Activated CD4-positive, alpha-beta memory T cell treated with anti-CD3 and anti-CD28 coated beads, Interleukin-2, amount 10 ng/mL, durations not matched to agents 7 days and 5 days (primary cell): ENCODE results near the gene EHF. TPM values are rescaled to one million over a fixed set of nuclear protein-coding genes. Genes with fewer than 3 reads are reported as not detected.

Experiments used
- CTCF ChIA-PET: fragments of 350-600 bp; sonication (Branson Sonifier 250); formaldehyde crosslinking; loops from one replicate; lab custom pipeline; 2021; ENCODE audit warnings: antibody characterized with exemption, inconsistent platforms; lab: Charles Lee
- POLR2A ChIA-PET: fragments of 350-600 bp; sonication (Branson Sonifier 250); formaldehyde crosslinking; loops from one replicate; lab custom pipeline; 2021; ENCODE audit warnings: antibody characterized with exemption; lab: Charles Lee
- DNase-seq: peaks from one replicate; pipeline ENCODE4 v3.0.0-alpha.2; 2020
- H3K27ac Mint-ChIP-seq: one replicate; pipeline ENCODE4 v1.8.0; 2021; ENCODE audit warnings: mild to moderate bottlenecking, mixed read lengths
- H3K27me3 Mint-ChIP-seq: one replicate; pipeline ENCODE4 v1.8.0; 2021; ENCODE audit warnings: mixed read lengths
- H3K36me3 Mint-ChIP-seq: one replicate; pipeline ENCODE4 v1.8.0; 2021; ENCODE audit warnings: low read depth, mixed read lengths
- H3K4me1 Mint-ChIP-seq: one replicate; pipeline ENCODE4 v1.8.0; 2021; ENCODE audit warnings: mixed read lengths
- H3K4me3 Mint-ChIP-seq: one replicate; pipeline ENCODE4 v1.8.0; 2021; ENCODE audit warnings: mild to moderate bottlenecking, mixed read lengths
- H3K9me3 Mint-ChIP-seq: one replicate; pipeline ENCODE4 v1.8.0; 2021; ENCODE audit warnings: mixed read lengths
- total RNA-seq, 2 experiments: library from RNA; stranded (reverse); gene quantifications; one replicate each; pipeline ENCODE4 v1.2.3, GENCODE V29; 2021

EHF gene
- total RNA-seq, 2 experiments from 2014 or later, result not detected

DNA sequence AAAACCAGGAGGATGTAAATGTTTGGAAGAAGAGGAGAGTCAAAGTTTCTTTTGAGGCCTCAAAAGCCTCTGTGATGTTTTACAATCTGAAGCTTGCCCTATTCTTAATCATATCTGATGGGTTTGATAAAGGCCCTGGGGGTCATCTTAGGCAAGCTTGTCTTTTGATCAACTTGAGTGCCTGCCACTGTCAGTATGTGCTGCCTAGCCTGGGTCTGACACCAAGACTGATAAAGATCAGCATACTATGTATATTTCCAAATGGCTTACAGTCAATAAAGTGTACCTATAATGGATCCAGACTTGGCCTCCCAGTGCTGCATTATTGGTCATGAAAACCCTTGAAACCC is 12.7 kb downstream of the EHF start:
- peak overlapping the region; percentile 33 for H3K27ac Mint-ChIP-seq
- no peaks in the 10 kb centered on the region for H3K9me3 Mint-ChIP-seq
- POLR2A ChIA-PET, result interaction anchor here (1.8 kb wide), 1 partner anchor 16 kb away, joined by 7 read pairs; no protein-coding TSS in a partner anchor
- H3K4me1 Mint-ChIP-seq, result peaks cover 15% of the 10 kb centered on the region
- H3K36me3 Mint-ChIP-seq, result peaks cover 2% of the 10 kb centered on the region
- CTCF ChIA-PET, result interaction anchor here (2.4 kb wide), 1 partner anchor 17 kb away, joined by 10 read pairs; no protein-coding TSS in a partner anchor
- H3K4me3 Mint-ChIP-seq, result no peak overlapping the region
- H3K27me3 Mint-ChIP-seq, result peaks cover 24% of the 10 kb centered on the region
- no peak for DNase-seq

DNA sequence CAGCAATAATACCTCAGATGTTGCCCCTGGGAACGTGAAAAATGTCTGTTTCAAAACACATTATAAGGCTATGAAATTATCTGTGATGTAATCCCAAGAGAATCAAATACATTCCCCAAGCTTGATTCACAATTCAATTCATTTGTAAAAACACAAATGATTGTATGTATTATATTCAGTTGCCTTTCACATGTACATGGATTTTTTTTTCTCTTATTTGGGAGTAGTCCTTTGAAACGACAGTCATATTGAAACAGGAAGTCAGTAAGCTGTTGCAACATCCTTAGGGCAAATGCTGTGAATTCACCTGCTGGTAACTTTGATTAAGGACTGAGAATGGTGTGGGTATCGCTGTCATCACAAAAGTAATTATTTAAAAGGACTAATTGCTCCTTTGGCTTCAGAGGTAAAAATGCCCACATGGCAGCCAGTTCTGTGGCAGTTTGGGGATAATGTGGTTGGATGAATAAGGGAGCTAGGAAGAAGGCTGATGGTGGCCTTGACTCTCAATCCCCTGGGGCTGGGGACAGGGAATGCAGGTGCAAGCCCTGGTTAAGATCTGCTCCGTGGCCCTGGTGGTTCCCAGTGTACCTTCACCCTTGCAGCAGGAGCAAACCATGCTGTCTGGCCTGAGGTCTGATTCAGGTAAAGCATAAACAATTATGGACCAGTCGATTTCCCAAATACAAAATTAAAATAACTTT is 13.2 kb downstream of the EHF start:
- Mint-ChIP-seq H3K9me3 (no peaks in the 10 kb centered on the region), H3K27me3 (peaks cover 19% of the 10 kb centered on the region), H3K4me1 (peaks cover 15% of the 10 kb centered on the region), H3K36me3 (peaks cover 2% of the 10 kb centered on the region), H3K4me3 (no peak overlapping the region), H3K27ac (peak overlapping the region; percentile 33)
- ChIA-PET POLR2A (interaction anchor here (1.8 kb wide), 1 partner anchor 16 kb away, joined by 7 read pairs; no protein-coding TSS in a partner anchor), CTCF (interaction anchor here (2.4 kb wide), 1 partner anchor 16 kb away, joined by 10 read pairs; no protein-coding TSS in a partner anchor)
- DNase-seq, result no peak

DNA sequence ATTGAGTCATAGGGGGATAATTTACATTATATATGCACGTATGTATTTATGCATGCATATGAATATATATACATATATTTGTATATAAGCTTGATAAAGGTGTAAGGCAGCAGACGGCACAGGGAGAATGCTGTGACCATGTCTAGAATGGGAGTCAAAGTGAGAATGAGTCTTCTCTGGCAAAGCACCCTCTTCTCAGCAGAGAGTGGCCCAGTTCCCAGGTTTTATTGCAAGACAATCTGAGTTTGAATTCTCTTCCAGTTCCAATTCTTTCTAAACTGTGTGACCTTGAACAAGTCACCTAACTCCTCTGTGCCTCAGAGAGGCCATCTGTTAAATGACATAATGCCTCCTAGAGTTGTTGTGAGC is 13.8 kb downstream of the EHF start:
- DNase-seq, result no peak
- H3K9me3 Mint-ChIP-seq, result no peaks in the 10 kb centered on the region
- peaks cover 2% of the 10 kb centered on the region for H3K36me3 Mint-ChIP-seq
- H3K27ac Mint-ChIP-seq, result peak overlapping the region; percentile 33
- peaks cover 15% of the 10 kb centered on the region for H3K4me1 Mint-ChIP-seq
- H3K4me3 Mint-ChIP-seq, result no peak overlapping the region
- H3K27me3 Mint-ChIP-seq, result peaks cover 19% of the 10 kb centered on the region
- ChIA-PET POLR2A (interaction anchor here (1.7 to 1.8 kb wide), 2 partner anchors 11 to 15 kb away, joined by 5 to 7 read pairs; no protein-coding TSS in a partner anchor), CTCF (interaction anchor here (2.4 kb wide), 1 partner anchor 16 kb away, joined by 10 read pairs; no protein-coding TSS in a partner anchor)

DNA sequence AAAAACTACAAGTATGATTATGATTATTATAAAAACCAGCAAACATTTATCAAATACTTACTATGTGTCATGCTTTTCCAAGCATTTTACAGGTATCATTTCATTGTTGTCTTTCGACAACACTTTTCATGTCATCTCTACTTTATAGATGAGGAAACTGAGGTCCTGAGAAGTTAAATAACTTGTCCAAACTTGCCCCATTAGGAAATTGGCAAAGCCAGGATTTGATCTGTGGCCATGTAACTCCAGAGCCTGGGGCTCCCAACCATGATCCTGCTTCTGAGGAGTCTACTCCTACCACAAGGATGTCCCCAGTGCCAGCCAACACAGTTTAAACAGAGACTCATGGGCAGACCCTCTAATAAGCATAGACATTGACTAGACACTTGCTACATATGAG is 15.2 kb downstream of the EHF start:
- Mint-ChIP-seq H3K4me3 (no peak overlapping the region), H3K36me3 (peaks cover 2% of the 10 kb centered on the region), H3K4me1 (peaks cover 15% of the 10 kb centered on the region), H3K9me3 (no peaks in the 10 kb centered on the region), H3K27me3 (peaks cover 31% of the 10 kb centered on the region), H3K27ac (no peak overlapping the region)
- POLR2A ChIA-PET, result interaction anchor here (1.7 kb wide), 1 partner anchor 12 kb away, joined by 5 read pairs; no protein-coding TSS in a partner anchor
- DNase-seq, result no peak
- CTCF ChIA-PET, result no interaction called here

DNA sequence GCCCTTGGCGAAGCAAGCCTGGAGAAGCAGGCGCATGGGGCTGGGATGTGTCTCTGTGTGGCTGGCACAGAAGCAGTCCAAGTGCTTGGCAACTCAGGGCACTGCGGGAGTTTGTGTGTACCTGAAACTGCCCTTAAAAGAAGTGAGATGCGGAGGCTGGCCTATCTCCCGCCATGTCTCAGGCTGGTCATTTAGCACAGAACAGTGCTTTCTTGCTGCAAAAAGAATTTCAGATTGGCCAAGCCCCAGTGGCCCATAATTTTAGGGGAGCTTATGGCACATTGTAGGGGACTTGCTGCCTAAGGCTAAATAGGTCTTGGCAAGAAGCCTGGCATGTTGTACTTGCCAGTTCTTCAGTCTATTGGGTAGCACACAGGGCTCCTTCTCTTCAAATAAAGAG is 16.4 kb downstream of the EHF start:
- H3K36me3 Mint-ChIP-seq, result peaks cover 2% of the 10 kb centered on the region
- CTCF ChIA-PET, result no interaction called here

DNA sequence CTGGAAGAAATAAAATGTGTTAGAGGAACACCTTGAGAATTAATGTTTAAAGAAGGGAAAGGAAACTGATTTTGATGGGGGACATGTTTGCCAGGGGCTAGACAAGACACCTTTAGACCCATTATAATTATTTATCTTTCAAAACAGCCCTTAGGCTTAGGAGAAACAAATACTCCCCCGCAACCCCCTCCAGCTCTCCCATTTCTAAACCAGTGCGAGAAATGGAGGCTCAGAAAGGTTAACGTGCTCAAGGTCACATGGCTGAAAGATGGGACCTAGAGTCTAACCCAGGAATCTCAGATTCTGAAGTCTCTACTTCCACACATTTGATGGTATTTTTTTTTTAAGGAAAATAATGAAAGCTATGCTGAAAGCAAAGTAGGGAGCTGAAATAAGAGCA is 18.0 kb downstream of the EHF start:
- Mint-ChIP-seq H3K9me3 (no peaks in the 10 kb centered on the region), H3K27ac (no peak overlapping the region), H3K27me3 (peaks cover 45% of the 10 kb centered on the region), H3K36me3 (peaks cover 2% of the 10 kb centered on the region), H3K4me1 (peaks cover 6% of the 10 kb centered on the region), H3K4me3 (no peak overlapping the region)
- ChIA-PET POLR2A (interaction anchor here (1.2 kb wide), 1 partner anchor 18 kb away, joined by 3 read pairs; the partner anchor contains the start of gene EHF), CTCF (no interaction called here)
- DNase-seq, result no peak

More for the DNA sequence above, 16.4 kb downstream of the EHF start:
- H3K27me3 Mint-ChIP-seq, result peaks cover 36% of the 10 kb centered on the region
- no peak for DNase-seq
- peaks cover 15% of the 10 kb centered on the region for H3K4me1 Mint-ChIP-seq
- no peak overlapping the region for H3K4me3 Mint-ChIP-seq
- H3K27ac Mint-ChIP-seq, result no peak overlapping the region
- H3K9me3 Mint-ChIP-seq, result no peaks in the 10 kb centered on the region
- POLR2A ChIA-PET, result no interaction called here

DNA sequence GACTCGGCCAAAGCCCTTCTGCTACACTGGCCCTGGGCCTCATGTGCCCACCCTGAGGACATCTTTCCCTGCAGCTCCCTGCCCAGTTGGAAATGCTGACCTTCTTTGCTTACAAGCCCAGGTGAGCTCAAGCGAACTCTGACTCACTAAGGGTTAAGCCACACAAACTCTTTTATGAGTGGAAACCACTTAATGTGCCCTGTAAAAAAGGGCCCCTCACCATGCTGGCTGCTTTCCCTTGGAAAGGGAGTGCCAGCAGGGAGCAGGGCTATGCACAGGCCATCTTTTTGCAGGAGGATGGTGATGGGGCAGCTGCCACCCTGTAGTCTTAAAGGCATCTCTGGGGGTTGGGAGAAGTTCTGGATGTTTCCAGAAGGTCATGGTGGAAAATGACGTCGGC is 18.7 kb downstream of the EHF start:
- Mint-ChIP-seq H3K27me3 (peaks cover 50% of the 10 kb centered on the region), H3K4me3 (no peak overlapping the region), H3K27ac (no peak overlapping the region), H3K4me1 (no peaks in the 10 kb centered on the region), H3K36me3 (peaks cover 2% of the 10 kb centered on the region), H3K9me3 (no peaks in the 10 kb centered on the region)
- ChIA-PET POLR2A (interaction anchor here (1.2 kb wide), 1 partner anchor 18 kb away, joined by 3 read pairs; the partner anchor contains the start of gene EHF), CTCF (no interaction called here)
- no peak for DNase-seq

DNA sequence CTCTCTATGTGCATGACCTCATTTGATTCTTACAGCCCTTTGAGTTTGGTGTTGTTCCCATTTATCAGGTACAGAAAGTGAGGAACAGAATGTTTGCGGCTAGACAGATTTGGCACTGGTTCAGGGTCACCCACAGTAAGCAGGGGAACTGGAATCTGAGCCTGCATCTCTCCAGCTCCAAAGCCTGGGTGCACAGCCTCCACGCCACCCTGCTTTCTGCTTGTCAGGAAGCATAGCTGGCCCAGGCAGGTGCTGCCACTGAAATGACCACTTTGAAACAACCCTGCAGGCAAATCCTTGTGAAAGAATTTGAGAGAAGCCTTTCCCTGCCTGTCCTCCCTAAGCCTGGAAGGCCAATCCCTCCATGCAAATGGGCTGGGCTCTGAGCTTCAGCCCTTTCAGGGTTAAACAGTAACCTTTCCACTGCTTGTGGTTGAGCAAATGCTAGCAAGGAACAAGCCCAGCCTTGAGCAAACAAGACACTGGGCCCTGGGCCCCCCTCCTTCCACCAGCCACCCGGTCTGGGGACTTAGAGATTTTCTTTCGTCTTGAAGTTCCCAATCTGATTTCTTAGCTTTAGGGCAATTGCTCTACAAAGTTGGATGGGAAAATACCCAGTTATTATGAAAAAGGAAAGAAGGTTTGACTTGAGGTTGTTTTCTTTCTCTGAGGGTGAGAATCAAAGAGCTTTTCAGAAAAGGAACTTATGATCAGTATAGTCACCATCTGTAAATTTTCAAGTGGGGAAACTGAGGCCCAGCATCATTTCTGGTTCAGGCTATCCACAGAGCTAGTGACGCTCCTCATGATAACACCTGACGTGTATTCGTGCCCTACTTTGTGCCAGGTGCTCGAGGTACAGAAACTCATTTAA is 19.4 kb downstream of the EHF start:
- H3K4me3 Mint-ChIP-seq, result no peak overlapping the region
- no peaks in the 10 kb centered on the region for H3K4me1 Mint-ChIP-seq
- peaks cover 2% of the 10 kb centered on the region for H3K36me3 Mint-ChIP-seq
- no peak for DNase-seq
- POLR2A ChIA-PET, result interaction anchor here (1.1 kb wide), 1 partner anchor 10 kb away, joined by 3 read pairs; no protein-coding TSS in a partner anchor
- CTCF ChIA-PET, result interaction anchor here (1.6 kb wide), 1 partner anchor 10 kb away, joined by 5 read pairs; no protein-coding TSS in a partner anchor
- H3K27me3 Mint-ChIP-seq, result peaks cover 55% of the 10 kb centered on the region
- H3K27ac Mint-ChIP-seq, result no peak overlapping the region
- no peaks in the 10 kb centered on the region for H3K9me3 Mint-ChIP-seq

DNA sequence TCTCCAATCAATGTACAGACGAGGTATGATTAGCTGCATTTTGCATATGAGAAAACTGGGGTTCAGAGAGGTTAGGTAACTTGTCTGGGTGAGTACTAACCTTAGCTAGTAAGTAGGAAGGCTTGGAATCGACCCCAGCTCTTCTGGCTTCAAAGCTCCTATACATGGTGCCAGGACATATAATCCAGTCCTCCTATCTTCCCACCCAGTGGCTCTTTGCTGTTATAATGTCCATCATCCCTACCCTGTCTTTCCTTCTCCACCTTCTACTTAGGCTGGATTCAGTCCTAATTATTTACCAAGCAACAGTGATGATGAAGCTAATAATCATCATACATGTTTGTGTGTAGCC is 20.0 kb downstream of the EHF start:
- no peak overlapping the region for H3K27ac Mint-ChIP-seq
- peaks cover 61% of the 10 kb centered on the region for H3K27me3 Mint-ChIP-seq
- peaks cover 2% of the 10 kb centered on the region for H3K36me3 Mint-ChIP-seq
- DNase-seq, result no peak
- CTCF ChIA-PET, result interaction anchor here (1.6 kb wide), 1 partner anchor 9 kb away, joined by 5 read pairs; no protein-coding TSS in a partner anchor
- POLR2A ChIA-PET, result interaction anchor here (1.1 kb wide), 1 partner anchor 10 kb away, joined by 3 read pairs; no protein-coding TSS in a partner anchor
- no peaks in the 10 kb centered on the region for H3K9me3 Mint-ChIP-seq
- H3K4me1 Mint-ChIP-seq, result no peaks in the 10 kb centered on the region
- H3K4me3 Mint-ChIP-seq, result no peak overlapping the region

DNA sequence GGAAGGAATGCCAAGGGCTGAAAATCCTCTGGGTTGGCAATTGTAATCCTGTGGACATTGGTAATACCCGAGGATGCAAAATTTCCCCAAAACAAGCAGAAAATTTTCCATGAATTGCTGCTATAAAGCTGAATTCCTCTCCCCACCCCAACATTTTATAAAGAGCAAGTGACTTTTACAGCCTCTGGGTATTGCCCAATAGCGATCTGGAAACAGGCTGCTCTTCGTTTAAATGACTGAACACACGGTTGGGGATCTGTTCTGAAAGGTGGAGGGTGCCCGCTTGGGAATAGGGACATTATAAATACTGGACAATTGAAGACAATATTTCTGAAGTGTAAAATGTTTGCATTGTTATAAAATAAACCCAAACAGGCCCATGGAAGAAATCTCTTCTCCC is 20.6 kb downstream of the EHF start:
- H3K4me1 Mint-ChIP-seq, result no peaks in the 10 kb centered on the region
- H3K4me3 Mint-ChIP-seq, result no peak overlapping the region
- DNase-seq, result no peak
- H3K36me3 Mint-ChIP-seq, result no peaks in the 10 kb centered on the region
- no peak overlapping the region for H3K27ac Mint-ChIP-seq
- ChIA-PET POLR2A (interaction anchor here (1.1 kb wide), 1 partner anchor 9 kb away, joined by 3 read pairs; no protein-coding TSS in a partner anchor), CTCF (interaction anchor here (1.6 kb wide), 1 partner anchor 9 kb away, joined by 5 read pairs; no protein-coding TSS in a partner anchor)
- H3K27me3 Mint-ChIP-seq, result peaks cover 61% of the 10 kb centered on the region
- H3K9me3 Mint-ChIP-seq, result no peaks in the 10 kb centered on the region

DNA sequence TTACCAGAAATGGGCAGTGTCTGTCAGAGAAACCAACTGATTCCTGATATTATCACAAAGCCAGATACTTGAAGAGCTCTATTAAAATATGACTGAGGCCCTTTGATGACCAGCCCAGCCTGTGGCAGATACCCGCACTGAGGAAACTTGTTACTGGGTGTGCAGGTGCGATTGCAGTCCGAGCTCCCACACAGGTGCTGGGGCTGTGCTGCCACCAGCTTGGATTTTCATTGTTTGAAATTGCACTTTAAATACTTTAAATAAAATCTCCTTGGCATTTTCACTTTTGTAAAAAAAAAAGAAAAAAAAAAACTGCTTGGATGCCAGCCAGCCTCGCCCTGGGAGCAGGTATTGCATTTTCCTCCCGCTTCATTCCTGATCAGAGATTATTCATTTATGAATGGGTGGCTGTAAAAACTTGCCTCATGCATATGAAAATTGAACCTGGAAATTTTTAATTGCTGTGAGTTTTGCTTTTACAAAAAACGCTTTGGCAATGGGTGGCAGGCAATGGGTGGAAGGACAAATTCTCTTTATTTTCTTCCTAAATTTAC is 21.2 kb downstream of the EHF start:
- Mint-ChIP-seq H3K4me1 (no peaks in the 10 kb centered on the region), H3K36me3 (no peaks in the 10 kb centered on the region), H3K27ac (no peak overlapping the region), H3K9me3 (no peaks in the 10 kb centered on the region), H3K4me3 (no peak overlapping the region), H3K27me3 (peaks cover 62% of the 10 kb centered on the region)
- ChIA-PET POLR2A (no interaction called here), CTCF (interaction anchor here (1.6 kb wide), 1 partner anchor 8 kb away, joined by 5 read pairs; no protein-coding TSS in a partner anchor)
- DNase-seq, result no peak

DNA sequence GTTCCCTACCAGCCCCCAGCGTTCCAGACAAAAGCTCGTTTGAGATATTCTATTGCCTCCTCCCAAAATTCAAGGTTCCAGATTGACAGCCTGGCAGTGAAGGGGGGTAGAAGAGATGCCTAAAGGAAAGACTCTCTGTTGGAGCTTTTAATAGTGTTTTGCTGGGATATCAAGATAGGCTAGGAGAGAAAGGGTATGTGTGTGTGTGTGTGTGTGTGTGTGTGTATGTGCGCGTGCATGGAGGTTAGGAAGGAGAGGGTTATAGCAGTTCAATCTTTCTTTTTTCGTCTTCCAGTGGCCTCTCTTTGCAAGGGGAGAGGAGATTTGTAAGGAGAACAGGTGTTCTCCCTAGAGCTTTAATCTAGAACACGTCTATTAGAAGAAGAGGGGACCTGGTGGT is 22.0 kb downstream of the EHF start:
- no peak for DNase-seq
- H3K27ac Mint-ChIP-seq, result no peak overlapping the region
- CTCF ChIA-PET, result no interaction called here
- peaks cover 66% of the 10 kb centered on the region for H3K27me3 Mint-ChIP-seq
- H3K4me3 Mint-ChIP-seq, result no peak overlapping the region
- H3K36me3 Mint-ChIP-seq, result no peaks in the 10 kb centered on the region
- POLR2A ChIA-PET, result no interaction called here
- H3K9me3 Mint-ChIP-seq, result no peaks in the 10 kb centered on the region
- no peaks in the 10 kb centered on the region for H3K4me1 Mint-ChIP-seq
